GM23338 (cell line): Measurements from ENCODE around the gene CHN2. TPM values are rescaled to one million over a fixed set of nuclear protein-coding genes. Genes with fewer than 3 reads are reported as not detected.

Experiments used
- ATAC-seq: fragments of 200-7000 bp; cut with Tn5 transposase; 3 replicates; pipeline ENCODE4 v1.9.1; 2020
- DNase-seq: peaks from one replicate; pipeline ENCODE4 v3.0.0-alpha.2; 2015; ENCODE audit warnings: low spot score
- H2AFZ ChIP-seq: fragments of 200-600 bp; sonication (generic); 2 replicates; pipeline ENCODE4 v1.8.0; 2016; ENCODE audit warnings: antibody characterized with exemption, mild to moderate bottlenecking, moderate library complexity
- H3F3A ChIP-seq: fragments of 200-600 bp; sonication (generic); replicated peaks from 2 replicates; pipeline ENCODE4 v1.8.0; 2017; ENCODE audit warnings: antibody characterized with exemption, mixed run types, low read depth
- H3K27ac ChIP-seq: fragments of 200-600 bp; sonication (generic); 2 replicates; pipeline ENCODE4 v1.6.1; 2016; ENCODE audit warnings: low read depth
- H3K27me3 ChIP-seq: fragments of 200-600 bp; sonication (generic); 2 replicates; pipeline ENCODE4 v1.8.0; 2016; ENCODE audit warnings: mild to moderate bottlenecking, mixed run types, moderate library complexity; ENCODE audit not compliant: insufficient read depth
- H3K36me3 ChIP-seq: fragments of 200-600 bp; sonication (generic); 2 replicates; pipeline ENCODE4 v1.8.0; 2016; ENCODE audit warnings: mild to moderate bottlenecking; ENCODE audit not compliant: insufficient read depth
- H3K4me1 ChIP-seq: fragments of 200-600 bp; sonication (generic); 2 replicates; pipeline ENCODE4 v1.8.0; 2016; ENCODE audit warnings: mild to moderate bottlenecking, moderate library complexity; ENCODE audit not compliant: insufficient read depth
- H3K4me2 ChIP-seq: fragments of 200-600 bp; sonication (generic); 2 replicates; pipeline ENCODE4 v1.7.1; 2017; ENCODE audit warnings: mixed run types
- H3K4me3 ChIP-seq: fragments of 200-600 bp; sonication (generic); 2 replicates; pipeline ENCODE4 v1.6.1; 2016; ENCODE audit warnings: mixed run types
- H3K79me2 ChIP-seq: fragments of 200-600 bp; sonication (generic); replicated peaks from 2 replicates; pipeline ENCODE4 v1.8.0; 2017; ENCODE audit warnings: mild to moderate bottlenecking; ENCODE audit not compliant: insufficient read depth
- H3K9me2 ChIP-seq: fragments of 200-600 bp; sonication (generic); 2 replicates; pipeline ENCODE4 v1.8.0; 2017; ENCODE audit not compliant: insufficient read depth
- H4K20me1 ChIP-seq: fragments of 200-600 bp; sonication (generic); replicated peaks from 2 replicates; pipeline ENCODE4 v1.8.0; 2017; ENCODE audit warnings: mild to moderate bottlenecking; ENCODE audit not compliant: insufficient read depth
- H3K27ac Mint-ChIP-seq: 2 replicates; pipeline ENCODE4 v1.8.0; 2020; ENCODE audit warnings: inconsistent platforms, mild to moderate bottlenecking, moderate library complexity, mixed read lengths
- H3K27me3 Mint-ChIP-seq: 3 replicates; pipeline ENCODE4 v1.8.0; 2022; ENCODE audit warnings: low read depth, mild to moderate bottlenecking, moderate library complexity, mixed read lengths, inconsistent platforms; ENCODE audit not compliant: insufficient read depth, poor library complexity
- H3K36me3 Mint-ChIP-seq: 3 replicates; pipeline ENCODE4 v1.8.0; 2021; ENCODE audit warnings: low read depth, mild to moderate bottlenecking, inconsistent platforms, moderate library complexity, mixed read lengths
- H3K4me1 Mint-ChIP-seq: 3 replicates; pipeline ENCODE4 v1.8.0; 2020; ENCODE audit warnings: mild to moderate bottlenecking, inconsistent platforms, mixed read lengths
- H3K4me3 Mint-ChIP-seq: 3 replicates; pipeline ENCODE4 v1.8.0; 2021; ENCODE audit warnings: moderate library complexity, mild to moderate bottlenecking, inconsistent platforms, mixed read lengths
- H3K9me3 Mint-ChIP-seq: 3 replicates; pipeline ENCODE4 v1.8.0; 2020; ENCODE audit warnings: moderate library complexity, mild to moderate bottlenecking, inconsistent platforms, mixed read lengths
- CREB1 ChIP-seq: fragments of 250-450 bp; sonication (Bioruptor Pico); IDR thresholded peaks from 2 replicates; pipeline ENCODE4 v1.5.0; 2020; ENCODE audit warnings: low read depth, mild to moderate bottlenecking, moderate library complexity
- CTCF ChIP-seq, 2 experiments: fragments of 200-600 bp in 1 of 2; sonication (generic) in 1 of 2; conservative IDR thresholded peaks; 2 replicates each; pipeline versions ENCODE4 v1.5.1 to v1.6.1; 2016 to 2017; ENCODE audit warnings: antibody characterized with exemption in 2 of 2, low read depth in 2 of 2, mild to moderate bottlenecking in 2 of 2, moderate library complexity in 1 of 2
- ETS1 ChIP-seq: IDR thresholded peaks from 2 replicates; pipeline ENCODE4 v1.6.1; 2016; ENCODE audit warnings: antibody characterized with exemption
- EZH2phosphoT487 ChIP-seq: fragments of 200-600 bp; sonication (generic); IDR thresholded peaks from one replicate; pipeline ENCODE4 v1.8.1; 2018; ENCODE audit warnings: antibody characterized with exemption; ENCODE audit not compliant: unreplicated experiment
- JUNB ChIP-seq: IDR thresholded peaks from one replicate; pipeline ENCODE4 v1.6.1; 2016; ENCODE audit warnings: antibody characterized with exemption; ENCODE audit not compliant: unreplicated experiment
- NANOG ChIP-seq: IDR thresholded peaks from 2 replicates; pipeline ENCODE4 v1.6.1; 2016; ENCODE audit warnings: antibody characterized with exemption, borderline replicate concordance
- POLR2AphosphoS5 ChIP-seq: IDR thresholded peaks from 2 replicates; pipeline ENCODE4 v1.6.1; 2016; ENCODE audit warnings: antibody characterized with exemption, low read depth
- REST ChIP-seq: IDR thresholded peaks from one replicate; pipeline ENCODE4 v1.6.1; 2018; ENCODE audit warnings: antibody characterized with exemption; ENCODE audit not compliant: unreplicated experiment
- STAT1 ChIP-seq: IDR thresholded peaks from one replicate; pipeline ENCODE4 v1.6.1; 2016; ENCODE audit warnings: antibody characterized with exemption; ENCODE audit not compliant: unreplicated experiment
- ZNF331 ChIP-seq: fragments of 250-450 bp; sonication (Bioruptor Pico); IDR thresholded peaks from 2 replicates; pipeline ENCODE4 v1.5.0; 2020; ENCODE audit warnings: low read depth, mild to moderate bottlenecking, moderate library complexity
- polyA plus RNA-seq: library from polyadenylated mRNA; unstranded; fragments of >200 nt; fragmentation: Nextera tagmentation; extraction: Ambion mirVana; gene quantifications from 2 replicates; pipeline ENCODE4 v1.2.1, GENCODE V29; 2016
- total RNA-seq: library from RNA; depleted of rRNA; stranded (reverse); fragments of >200 nt; shearing (Covaris generic); gene quantifications from 2 replicates; pipeline ENCODE4 v1.2.3, GENCODE V29; 2014

Gene CHN2
- total and polyA plus RNA-seq, 2 experiments from 2014 or later = 6.1 to 7.5 TPM

- TF ChIP-seq ETS1 = no peak
- no peak for TF ChIP-seq CTCF (conservative IDR thresholded peaks at IDR 0.05; ENCODE audit: low read depth in 2 of 2)
- no peak for TF ChIP-seq CREB1 (CRISPR knock-in tag)
These were observed 289.7 kb downstream of the CHN2 start (continued) for GRCh38 chr7:29484280-29484679.

- Histone ChIP-seq H3K27me3 (no peaks in the 10 kb centered on the region), H3K27ac (no peak overlapping the region), H4K20me1 (no peaks in the 10 kb centered on the region), H3K4me1 (peaks cover 7% of the 10 kb centered on the region; the same call in 1 of the 2 replicates), H3K36me3 (no peaks in the 10 kb centered on the region), H3K4me3 (no peak overlapping the region), H2AFZ (peak overlapping the region; percentile 66; the same call in 1 of the 2 replicates), H3K9me2 (no peaks in the 10 kb centered on the region), H3F3A (no peaks in the 10 kb centered on the region), H3K79me2 (no peaks in the 10 kb centered on the region), H3K4me2 (0 out of 2 replicates have a peak overlapping the region, but pooled peaks have one; percentile 20)
- peaks cover 11% of the 10 kb centered on the region for H3K27me3 Mint-ChIP-seq
- H3K4me1 Mint-ChIP-seq = peaks cover 20% of the 10 kb centered on the region
- DNase-seq = no peak
- TF ChIP-seq STAT1 = no peak
- no peak for TF ChIP-seq ETS1
- no peak for TF ChIP-seq NANOG
- H3K27ac Mint-ChIP-seq = no peak overlapping the region; the same call in 1 of the 2 replicates
- no peak overlapping the region for H3K4me3 Mint-ChIP-seq
- H3K36me3 Mint-ChIP-seq = no peaks in the 10 kb centered on the region
- ATAC-seq = peak; percentile 32; the same call in 2 of the 3 replicates
- H3K9me3 Mint-ChIP-seq = no peaks in the 10 kb centered on the region
These were observed 291.0 kb downstream of the CHN2 start for GRCh38 chr7:29485339-29486190.

- Histone ChIP-seq H3K27me3 (no peaks in the 10 kb centered on the region), H4K20me1 (no peaks in the 10 kb centered on the region), H3K79me2 (no peaks in the 10 kb centered on the region), H3K36me3 (no peaks in the 10 kb centered on the region), H3K9me2 (no peaks in the 10 kb centered on the region), H3F3A (no peaks in the 10 kb centered on the region), H3K4me1 (peaks cover 7% of the 10 kb centered on the region; the same call in 1 of the 2 replicates), H3K27ac (no peak overlapping the region), H3K4me2 (no peak overlapping the region), H2AFZ (0 out of 2 replicates have a peak overlapping the region, but pooled peaks have one; percentile 66), H3K4me3 (no peak overlapping the region)
- DNase-seq (no peak), ATAC-seq (no peak)
- H3K27me3 Mint-ChIP-seq = peaks cover 7% of the 10 kb centered on the region
- peaks cover 19% of the 10 kb centered on the region for H3K4me1 Mint-ChIP-seq
- no peaks in the 10 kb centered on the region for H3K36me3 Mint-ChIP-seq
- no peak overlapping the region; the same call in 1 of the 2 replicates for H3K27ac Mint-ChIP-seq
- no peak overlapping the region for H3K4me3 Mint-ChIP-seq
- no peaks in the 10 kb centered on the region for H3K9me3 Mint-ChIP-seq
- TF ChIP-seq EZH2phosphoT487 = no peak
- no peak for TF ChIP-seq JUNB
- no peak for TF ChIP-seq ZNF331 (CRISPR knock-in tag)
- no peak for TF ChIP-seq POLR2AphosphoS5
- TF ChIP-seq REST = no peak
- TF ChIP-seq CREB1 (CRISPR knock-in tag) = no peak
- no peak for TF ChIP-seq NANOG
- TF ChIP-seq STAT1 = no peak
- no peak for TF ChIP-seq CTCF (conservative IDR thresholded peaks at IDR 0.05; ENCODE audit: low read depth in 2 of 2)
These were observed 291.7 kb downstream of the CHN2 start for GRCh38 chr7:29486191-29486700.
